Activated CD4-positive, alpha-beta memory T cell treated with anti-CD3 and anti-CD28 coated beads, Interleukin-2, amount 10 ng/mL, durations not matched to agents 7 days and 5 days (primary cell): ENCODE data around the gene RBM24. TPM values are rescaled to one million over a fixed set of nuclear protein-coding genes. Genes with fewer than 3 reads are reported as not detected.
"Not testable (repeated sequence)": the region's sequence is repeated elsewhere in the genome, so short reads cannot be mapped to it uniquely, and the experiment has no call there.

Experiments used
- CTCF ChIA-PET: fragments of 350-600 bp; sonication (Branson Sonifier 250); formaldehyde crosslinking; loops from one replicate; lab custom pipeline; 2021; ENCODE audit warnings: antibody characterized with exemption, inconsistent platforms; lab: Charles Lee
- POLR2A ChIA-PET: fragments of 350-600 bp; sonication (Branson Sonifier 250); formaldehyde crosslinking; loops from one replicate; lab custom pipeline; 2021; ENCODE audit warnings: antibody characterized with exemption; lab: Charles Lee
- DNase-seq: peaks from one replicate; pipeline ENCODE4 v3.0.0-alpha.2; 2020
- H3K27ac Mint-ChIP-seq: one replicate; pipeline ENCODE4 v1.8.0; 2021; ENCODE audit warnings: mild to moderate bottlenecking, mixed read lengths
- H3K27me3 Mint-ChIP-seq: one replicate; pipeline ENCODE4 v1.8.0; 2021; ENCODE audit warnings: mixed read lengths
- H3K36me3 Mint-ChIP-seq: one replicate; pipeline ENCODE4 v1.8.0; 2021; ENCODE audit warnings: low read depth, mixed read lengths
- H3K4me1 Mint-ChIP-seq: one replicate; pipeline ENCODE4 v1.8.0; 2021; ENCODE audit warnings: mixed read lengths
- H3K4me3 Mint-ChIP-seq: one replicate; pipeline ENCODE4 v1.8.0; 2021; ENCODE audit warnings: mild to moderate bottlenecking, mixed read lengths
- H3K9me3 Mint-ChIP-seq: one replicate; pipeline ENCODE4 v1.8.0; 2021; ENCODE audit warnings: mixed read lengths
- total RNA-seq, 2 experiments: library from RNA; stranded (reverse); gene quantifications; one replicate each; pipeline ENCODE4 v1.2.3, GENCODE V29; 2021

The RBM24 gene
- total RNA-seq, 2 experiments from 2014 or later, result not detected

- no peak overlapping the region for H3K4me3 Mint-ChIP-seq
- CTCF ChIA-PET, result no interaction called here
- no peak overlapping the region for H3K27ac Mint-ChIP-seq
- DNase-seq, result no peak
- H3K9me3 Mint-ChIP-seq, result peaks cover 2% of the 10 kb centered on the region
- no peaks in the 10 kb centered on the region for H3K4me1 Mint-ChIP-seq
- no peaks in the 10 kb centered on the region for H3K36me3 Mint-ChIP-seq
- POLR2A ChIA-PET, result no interaction called here
- H3K27me3 Mint-ChIP-seq, result peaks cover 4% of the 10 kb centered on the region
Observed at GRCh38 chr6:17298257-17298656, 17.1 kb downstream of the RBM24 start.

GRCh38 chr6:17299222-17299621, 18.1 kb downstream of the RBM24 start:
- H3K36me3 Mint-ChIP-seq, result no peaks in the 10 kb centered on the region
- CTCF ChIA-PET, result no interaction called here

GRCh38 chr6:17299750-17300149, 18.6 kb downstream of the RBM24 start:
- POLR2A ChIA-PET, result no interaction called here
- Mint-ChIP-seq H3K36me3 (no peaks in the 10 kb centered on the region), H3K27me3 (peaks cover 4% of the 10 kb centered on the region), H3K27ac (no peak overlapping the region), H3K4me1 (no peaks in the 10 kb centered on the region), H3K4me3 (no peak overlapping the region), H3K9me3 (peaks cover 2% of the 10 kb centered on the region)
- CTCF ChIA-PET, result no interaction called here
- no peak for DNase-seq

More at GRCh38 chr6:17299222-17299621, 18.1 kb downstream of the RBM24 start:
- Mint-ChIP-seq H3K27ac (no peak overlapping the region), H3K4me3 (no peak overlapping the region), H3K4me1 (no peaks in the 10 kb centered on the region), H3K9me3 (peaks cover 2% of the 10 kb centered on the region), H3K27me3 (peaks cover 4% of the 10 kb centered on the region)
- POLR2A ChIA-PET, result no interaction called here
- DNase-seq, result no peak

- ChIA-PET CTCF (no interaction called here), POLR2A (no interaction called here)
- no peak for DNase-seq
- Mint-ChIP-seq H3K4me1 (no peaks in the 10 kb centered on the region), H3K27me3 (peaks cover 4% of the 10 kb centered on the region), H3K27ac (no peak overlapping the region), H3K4me3 (no peak overlapping the region), H3K9me3 (peaks cover 2% of the 10 kb centered on the region), H3K36me3 (no peaks in the 10 kb centered on the region)
Observed at GRCh38 chr6:17300637-17301036, 19.5 kb downstream of the RBM24 start.

GRCh38 chr6:17303444-17303843, 22.3 kb downstream of the RBM24 start:
- no peaks in the 10 kb centered on the region for H3K4me1 Mint-ChIP-seq
- H3K4me3 Mint-ChIP-seq, result no peak overlapping the region
- POLR2A ChIA-PET, result no interaction called here
- no peaks in the 10 kb centered on the region for H3K27me3 Mint-ChIP-seq
- peaks cover 2% of the 10 kb centered on the region for H3K9me3 Mint-ChIP-seq
- CTCF ChIA-PET, result no interaction called here
- H3K27ac Mint-ChIP-seq, result no peak overlapping the region
- DNase-seq, result no peak
- no peaks in the 10 kb centered on the region for H3K36me3 Mint-ChIP-seq

- CTCF ChIA-PET, result no interaction called here
- H3K4me1 Mint-ChIP-seq, result no peaks in the 10 kb centered on the region
- POLR2A ChIA-PET, result no interaction called here
- no peak for DNase-seq
- H3K27me3 Mint-ChIP-seq, result no peaks in the 10 kb centered on the region
- no peak overlapping the region for H3K27ac Mint-ChIP-seq
- no peak overlapping the region for H3K4me3 Mint-ChIP-seq
- no peaks in the 10 kb centered on the region for H3K36me3 Mint-ChIP-seq
- peaks cover 2% of the 10 kb centered on the region for H3K9me3 Mint-ChIP-seq
Observed at GRCh38 chr6:17305219-17306001, 24.2 kb downstream of the RBM24 start.

- no peaks in the 10 kb centered on the region for H3K4me1 Mint-ChIP-seq
- ChIA-PET POLR2A (no interaction called here), CTCF (no interaction called here)
Observed at GRCh38 chr6:17311595-17312311, 30.6 kb downstream of the RBM24 start.

GRCh38 chr6:17313238-17313637, 32.1 kb downstream of the RBM24 start:
- DNase-seq, CTCF ChIA-PET, H3K27me3 Mint-ChIP-seq, H3K4me3 Mint-ChIP-seq, POLR2A ChIA-PET, H3K9me3 Mint-ChIP-seq, H3K27ac Mint-ChIP-seq, H3K4me1 Mint-ChIP-seq, H3K36me3 Mint-ChIP-seq: not testable (repeated sequence)

More at GRCh38 chr6:17311595-17312311, 30.6 kb downstream of the RBM24 start:
- H3K36me3 Mint-ChIP-seq, result no peaks in the 10 kb centered on the region
- no peak for DNase-seq
- no peak overlapping the region for H3K27ac Mint-ChIP-seq
- no peaks in the 10 kb centered on the region for H3K27me3 Mint-ChIP-seq
- H3K9me3 Mint-ChIP-seq, result peaks cover 2% of the 10 kb centered on the region
- H3K4me3 Mint-ChIP-seq, result no peak overlapping the region

- CTCF ChIA-PET, result no interaction called here
- Mint-ChIP-seq H3K9me3 (peaks cover 2% of the 10 kb centered on the region), H3K36me3 (no peaks in the 10 kb centered on the region), H3K27me3 (no peaks in the 10 kb centered on the region), H3K27ac (no peak overlapping the region), H3K4me3 (no peak overlapping the region), H3K4me1 (no peaks in the 10 kb centered on the region)
- DNase-seq, result no peak
- POLR2A ChIA-PET, result no interaction called here
Observed at GRCh38 chr6:17313971-17314370, 32.8 kb downstream of the RBM24 start.

GRCh38 chr6:17315262-17315661, 34.1 kb downstream of the RBM24 start:
- ChIA-PET CTCF (no interaction called here), POLR2A (no interaction called here)
- Mint-ChIP-seq H3K36me3 (no peaks in the 10 kb centered on the region), H3K27me3 (no peaks in the 10 kb centered on the region), H3K27ac (no peak overlapping the region), H3K4me1 (no peaks in the 10 kb centered on the region), H3K9me3 (peaks cover 2% of the 10 kb centered on the region), H3K4me3 (no peak overlapping the region)
- no peak for DNase-seq

GRCh38 chr6:17318435-17319165, 37.4 kb downstream of the RBM24 start:
- no peaks in the 10 kb centered on the region for H3K36me3 Mint-ChIP-seq
- peaks cover 2% of the 10 kb centered on the region for H3K9me3 Mint-ChIP-seq
- H3K4me3 Mint-ChIP-seq, result no peak overlapping the region
- DNase-seq, result no peak
- no peaks in the 10 kb centered on the region for H3K4me1 Mint-ChIP-seq
- no peak overlapping the region for H3K27ac Mint-ChIP-seq
- CTCF ChIA-PET, result no interaction called here
- H3K27me3 Mint-ChIP-seq, result no peaks in the 10 kb centered on the region
- POLR2A ChIA-PET, result no interaction called here

GRCh38 chr6:17320266-17320665, 39.1 kb downstream of the RBM24 start:
- H3K27me3 Mint-ChIP-seq, H3K4me1 Mint-ChIP-seq, H3K9me3 Mint-ChIP-seq, H3K36me3 Mint-ChIP-seq, CTCF ChIA-PET, H3K27ac Mint-ChIP-seq, H3K4me3 Mint-ChIP-seq, POLR2A ChIA-PET, DNase-seq: not testable (repeated sequence)

- POLR2A ChIA-PET, result no interaction called here
- Mint-ChIP-seq H3K9me3 (no peaks in the 10 kb centered on the region), H3K27me3 (no peaks in the 10 kb centered on the region)
Observed at GRCh38 chr6:17331238-17331637, 50.1 kb downstream of the RBM24 start.

More at GRCh38 chr6:17331238-17331637, 50.1 kb downstream of the RBM24 start:
- Mint-ChIP-seq H3K27ac (no peak overlapping the region), H3K4me1 (no peaks in the 10 kb centered on the region), H3K36me3 (no peaks in the 10 kb centered on the region), H3K4me3 (no peak overlapping the region)
- CTCF ChIA-PET, result no interaction called here
- no peak for DNase-seq
